GM18508 (cell line): ENCODE data around the gene ADCY6.

ENCODE experiments used
- ATAC-seq: cut with Tn5 transposase; IDR thresholded peaks from one replicate; pipeline ENCODE4 v1.9.1; 2021; ENCODE audit warnings: moderate number of reproducible peaks; ENCODE audit not compliant: insufficient read depth, unreplicated experiment

Gene ADCY6

GRCh38 chr12:48787791-48788523, 932 bp downstream of the ADCY6 start:
- ATAC-seq, result no peak

- ATAC-seq, result no peak
Measured at GRCh38 chr12:48786591-48787544, 2.0 kb downstream of the ADCY6 start.

GRCh38 chr12:48783432-48783831, 5.5 kb downstream of the ADCY6 start:
- ATAC-seq, result no peak

- ATAC-seq, result no peak
Measured at GRCh38 chr12:48782457-48783395, 6.2 kb downstream of the ADCY6 start.

- ATAC-seq, result no peak
Measured at GRCh38 chr12:48781750-48782456, 7.0 kb downstream of the ADCY6 start.

- ATAC-seq, result no peak
Measured at GRCh38 chr12:48780381-48781025, 8.4 kb downstream of the ADCY6 start.

- no peak for ATAC-seq
Measured at GRCh38 chr12:48779869-48780268, 9.0 kb downstream of the ADCY6 start.

- no peak for ATAC-seq
Measured at GRCh38 chr12:48777501-48778400, 11.1 kb downstream of the ADCY6 start.

GRCh38 chr12:48776956-48777355, 11.9 kb downstream of the ADCY6 start:
- ATAC-seq, result no peak

GRCh38 chr12:48775991-48776649, 12.8 kb downstream of the ADCY6 start:
- ATAC-seq, result no peak

- ATAC-seq, result no peak
Measured at GRCh38 chr12:48775299-48775698, 13.6 kb downstream of the ADCY6 start.

- no peak for ATAC-seq
Measured at GRCh38 chr12:48774516-48774915, 14.4 kb downstream of the ADCY6 start.

- ATAC-seq, result no peak
Measured at GRCh38 chr12:48773686-48774085, 15.2 kb downstream of the ADCY6 start.

GRCh38 chr12:48771588-48772112, 17.2 kb downstream of the ADCY6 start:
- no peak for ATAC-seq

GRCh38 chr12:48770756-48771155, 18.1 kb downstream of the ADCY6 start:
- no peak for ATAC-seq

- no peak for ATAC-seq
Measured at GRCh38 chr12:48768736-48769135, 20.2 kb downstream of the ADCY6 start.

GRCh38 chr12:48768147-48768546, 20.7 kb downstream of the ADCY6 start:
- ATAC-seq, result no peak
